ENCODE data around the gene SYCE3. TPM values are rescaled to one million over a fixed set of nuclear protein-coding genes. Genes with fewer than 3 reads are reported as not detected.

SYCE3 gene
- total and polyA plus RNA-seq, 9 of the 15 experiments (the other 6 are each of a cell fraction or from before 2014, with no cell fraction given): 0.56 TPM; not detected in 8

- no TSS peak for BruUV-seq (replicated peaks)
- in situ Hi-C loops (cut with MboI): no loop called here
- no peaks in the 10 kb centered on the region for H3K9me3 ChIP-seq (replicated peaks; ENCODE audit: control insufficient read depth, insufficient read depth, low read depth, low read length)
- 0% methylated on average over 4 of the region's 5 CpGs for WGBS (ENCODE audit: insufficient coverage, low coverage, missing lambda C conversion rate)
- no peaks in the 10 kb centered on the region for H3K36me3 ChIP-seq (ENCODE audit: control insufficient read depth, insufficient read depth, low read length)
- no peak for ATAC-seq
- H3K4me2 ChIP-seq (ENCODE audit: insufficient read depth, low read length): no peak overlapping the region
- H2AFZ ChIP-seq (ENCODE audit: low read depth, low read length): no peak overlapping the region
- POLR2A ChIA-PET: interaction anchor here (0.7 kb wide), 1 partner anchor 12 kb away, joined by 4 read pairs; no protein-coding TSS in a partner anchor
- H4K20me1 ChIP-seq (replicated peaks; ENCODE audit: control insufficient read depth, insufficient read depth, low read length): peaks cover 3% of the 10 kb centered on the region; the same call in 1 of the 2 replicates
- no peak overlapping the region for H3K9ac ChIP-seq (ENCODE audit: insufficient read depth in 1 of 2, low read depth in 2 of 2, low read length in 2 of 2)
- peaks cover 7 to 26% of the 10 kb centered on the region in 2 experiments; a peak in 3 of 5 replicates for H3K27me3 ChIP-seq (ENCODE audit: control insufficient read depth in 2 of 2, insufficient read depth in 2 of 2, low read length in 2 of 2)
- intact Hi-C loops (cut with micrococcal nuclease): no loop called here
- no peak overlapping the region for H3K27ac ChIP-seq (ENCODE audit: extremely low read depth, low read depth, low read length)
- no peak overlapping the region for H3K4me3 ChIP-seq
- no peak for FAIRE-seq
- H3K79me2 ChIP-seq (ENCODE audit: control insufficient read depth, insufficient read depth, low read length): no peaks in the 10 kb centered on the region
- H3K9me1 ChIP-seq (ENCODE audit: control insufficient read depth, insufficient read depth, low read length): no peaks in the 10 kb centered on the region
- CTCF ChIA-PET (ENCODE audit: low intra/inter-chr PET ratio): no interaction called here
- DNase-seq (ENCODE audit: extremely low read depth in 1 of 4, low spot score in 3 of 4): no peak
- peaks cover 0 to 13% of the 10 kb centered on the region in 2 experiments; a peak in 2 of 5 replicates for H3K4me1 ChIP-seq (replicated peaks in 1 of 2; ENCODE audit: control insufficient read depth in 2 of 2, insufficient read depth in 2 of 2, low read length in 2 of 2)
- no peak for TF ChIP-seq SFPQ (IDR thresholded peaks at IDR 0.05; ENCODE audit: low read depth, low read length)
- no peak for TF ChIP-seq ZMIZ1 (IDR thresholded peaks at IDR 0.05; ENCODE audit: low read depth in 2 of 2, low read length in 2 of 2)
- TF ChIP-seq NUFIP1 (IDR thresholded peaks at IDR 0.05; ENCODE audit: partially characterized antibody): no peak
- TF ChIP-seq MAFK (IDR thresholded peaks at IDR 0.05; ENCODE audit: low read length): no peak
- TF ChIP-seq RBM17 (IDR thresholded peaks at IDR 0.05; ENCODE audit: borderline replicate concordance, low read depth, low read length): no peak
- TF ChIP-seq KAT2B (IDR thresholded peaks at IDR 0.05; ENCODE audit: low read depth, low read length): no peak
- no peak for TF ChIP-seq NFIX (CRISPR knock-in tag; IDR thresholded peaks at IDR 0.05; ENCODE audit: low read depth)
- no peak for TF ChIP-seq ARID2 (IDR thresholded peaks at IDR 0.05)
These were observed 34.4 kb upstream of the SYCE3 start for GRCh38 chr22:50597097-50597496.

Data from K562 (cell line).